Measurements from ENCODE around the gene KLHL24. TPM values are rescaled to one million over a fixed set of nuclear protein-coding genes. Genes with fewer than 3 reads are reported as not detected.

KLHL24 gene
- total and polyA plus RNA-seq, 2 of the 13 experiments (the other 11 are each of a cell fraction or from before 2014, with no cell fraction given), result 6.9 to 15.7 TPM

GRCh38 chr3:183697610-183698317, 62.3 kb downstream of the KLHL24 start, which contains the start of gene YEATS2 (continued):
- TF ChIP-seq STAG1 (CRISPR knock-in tag; IDR thresholded peaks at IDR 0.05) (no peak), ZKSCAN8 (CRISPR knock-in tag; IDR thresholded peaks at IDR 0.05; ENCODE audit: borderline replicate concordance) (no peak), FOXK1 (CRISPR knock-in tag; IDR thresholded peaks at IDR 0.05; ENCODE audit: borderline replicate concordance, low read depth) (no peak), MEF2D (CRISPR knock-in tag; IDR thresholded peaks at IDR 0.05) (no peak), ZNF232 (CRISPR knock-in tag; IDR thresholded peaks at IDR 0.05; ENCODE audit: borderline replicate concordance) (no peak), SRSF9 (IDR thresholded peaks at IDR 0.05; ENCODE audit: borderline replicate concordance, insufficient read depth, low read depth, low read length, poor library complexity, severe bottlenecking) (no peak), MATR3 (CRISPR knock-in tag; IDR thresholded peaks at IDR 0.05) (no peak), ZNF224 (CRISPR knock-in tag; IDR thresholded peaks at IDR 0.05) (no peak), ETS1 (CRISPR knock-in tag; IDR thresholded peaks at IDR 0.05) (no peak), HMG20B (CRISPR knock-in tag; conservative IDR thresholded peaks at IDR 0.05) (no peak), RERE (CRISPR knock-in tag; IDR thresholded peaks at IDR 0.05; ENCODE audit: low read depth) (no peak), ZNF414 (CRISPR knock-in tag; IDR thresholded peaks at IDR 0.05) (no peak), ZNF430 (CRISPR knock-in tag; IDR thresholded peaks at IDR 0.05) (peak; percentile 82; the same call in 1 of the 2 replicates), ZNF577 (CRISPR knock-in tag; IDR thresholded peaks at IDR 0.05; ENCODE audit: borderline replicate concordance, low read depth) (no peak), RARG (CRISPR knock-in tag; IDR thresholded peaks at IDR 0.05; ENCODE audit: low read depth) (no peak), USF2 (IDR thresholded peaks at IDR 0.05; ENCODE audit: low read depth, low read length) (no peak), USF2 (CRISPR knock-in tag; IDR thresholded peaks at IDR 0.05; ENCODE audit: borderline replicate concordance) (no peak), ZNF781 (CRISPR knock-in tag; IDR thresholded peaks at IDR 0.05; ENCODE audit: borderline replicate concordance, not compliant biosample characterization) (no peak), PRPF4 (IDR thresholded peaks at IDR 0.05; ENCODE audit: low read depth, low read length, poor library complexity, severe bottlenecking) (no peak)

Data from HepG2 (cell line).